ENCODE results near the gene ZNF597.
A peak's percentile ranks its signal among the peaks of the same experiment; 100 is the strongest.

Gene ZNF597

GRCh38 chr16:3439637-3440036 lies 3.7 kb downstream of the ZNF597 start:
- DNase-seq, result no peak

DNA sequence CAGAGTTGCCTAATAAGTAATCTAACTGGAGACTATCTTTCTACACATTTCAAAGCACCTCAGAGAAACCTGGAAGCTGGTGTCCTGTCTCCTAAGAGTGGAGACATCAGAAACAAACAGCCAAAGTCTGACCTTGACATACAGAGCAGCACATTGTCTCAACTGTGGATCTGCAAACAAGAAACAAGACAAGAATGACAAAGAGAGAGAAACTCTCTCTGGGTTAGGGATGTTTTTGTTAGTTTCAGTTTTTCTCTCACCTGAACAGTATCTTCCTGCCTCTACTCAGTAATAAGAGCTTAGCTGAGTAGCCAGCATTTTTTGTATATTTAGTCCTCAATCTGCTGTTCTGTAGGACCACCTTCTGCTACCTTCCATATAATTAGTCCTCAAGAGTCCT lies 8.9 kb downstream of the ZNF597 start:
- DNase-seq, result no peak

GRCh38 chr16:3431779-3432219 lies 11.5 kb downstream of the ZNF597 start:
- no peak for DNase-seq

GRCh38 chr16:3413730-3414379 lies 29.4 kb downstream of the ZNF597 start:
- no peak for DNase-seq

DNA sequence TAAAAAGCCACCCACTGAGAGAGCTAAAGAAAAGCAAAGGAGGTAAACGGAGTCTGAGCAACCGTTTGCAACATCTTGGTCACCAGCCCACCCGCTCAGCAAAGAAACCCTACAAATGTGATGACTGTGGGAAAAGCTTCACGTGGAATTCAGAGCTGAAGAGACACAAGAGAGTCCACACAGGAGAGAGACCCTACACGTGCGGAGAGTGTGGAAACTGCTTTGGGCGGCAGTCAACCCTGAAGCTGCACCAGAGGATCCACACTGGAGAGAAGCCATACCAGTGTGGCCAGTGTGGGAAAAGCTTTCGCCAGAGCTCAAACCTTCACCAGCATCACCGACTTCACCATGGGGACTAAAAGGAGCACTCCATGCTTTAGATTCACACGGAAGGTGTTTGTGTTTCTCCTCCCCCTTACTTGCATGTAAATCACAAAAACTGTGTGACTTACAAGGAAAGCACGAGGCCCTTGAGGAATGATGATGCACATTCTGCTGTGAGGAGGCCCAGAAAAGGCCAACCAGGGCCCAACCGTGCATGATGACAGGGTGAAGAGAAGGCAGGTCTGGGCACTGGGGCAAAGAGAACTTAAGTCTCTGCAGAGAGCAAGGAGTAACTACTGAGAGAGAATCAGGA lies 34.6 kb downstream of the ZNF597 start:
- no peak for DNase-seq

- peak; percentile 22 for DNase-seq
Observed at GRCh38 chr16:3401719-3402397, 41.4 kb downstream of the ZNF597 start.

- peak; percentile 84 for DNase-seq
Observed at GRCh38 chr16:3400779-3401688, 42.3 kb downstream of the ZNF597 start, which contains the start of the genes ZNF174 and ZSCAN32. Gene ZNF174 (plus strand): TSS chr16:3401215. CDS start chr16:3402005, 790 bp downstream. Gene ZSCAN32 (minus strand): TSS chr16:3401004. CDS start chr16:3397557, 3,447 bp downstream.

- no peak for DNase-seq
Observed at GRCh38 chr16:3400446-3400778, 42.9 kb downstream of the ZNF597 start.

DNA sequence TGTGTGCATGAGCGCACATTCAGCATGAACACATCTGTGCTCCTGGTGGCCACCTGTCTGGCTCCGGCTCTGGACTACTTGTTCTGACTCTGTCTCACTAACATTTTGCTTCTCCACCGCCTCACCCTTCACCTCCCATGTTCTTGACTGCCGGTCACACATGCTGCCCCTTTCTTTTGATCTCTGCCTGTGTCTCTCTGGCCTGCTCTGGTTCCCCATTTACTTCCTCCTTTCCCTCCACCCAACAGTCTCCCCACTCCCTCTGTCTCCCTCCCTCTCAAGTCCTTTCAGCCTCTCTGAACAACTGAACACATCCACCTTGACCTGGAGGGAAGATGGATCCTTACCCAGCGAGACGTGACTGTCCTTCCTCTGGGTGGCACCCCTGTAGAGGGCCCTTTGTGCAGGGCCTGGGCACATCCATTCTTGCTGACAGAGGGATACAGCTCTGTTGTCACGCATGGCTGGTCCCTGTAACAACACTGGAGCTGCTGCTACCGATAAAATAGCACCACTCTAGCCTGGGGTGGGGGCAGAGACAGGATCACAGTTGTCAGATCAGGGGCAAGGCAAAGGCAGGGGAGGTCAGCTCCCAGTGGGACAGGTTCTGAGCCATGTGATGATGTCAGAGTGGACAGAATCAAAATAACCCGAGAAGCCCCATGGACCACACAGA lies 53.5 kb downstream of the ZNF597 start:
- no peak for DNase-seq

- DNase-seq, result no peak
Observed at GRCh38 chr16:3388325-3388724, 55.0 kb downstream of the ZNF597 start.

- DNase-seq, result no peak
Observed at GRCh38 chr16:3383045-3383448, 60.3 kb downstream of the ZNF597 start.

Measured in 8988T (cell line).